GM18907 (cell line): ENCODE measurements around the gene SALL1.

Experiments used
- ATAC-seq: cut with Tn5 transposase; IDR thresholded peaks from one replicate; pipeline ENCODE4 v1.9.1; 2021; ENCODE audit warnings: mild to moderate bottlenecking, moderate library complexity; ENCODE audit not compliant: unreplicated experiment

Gene SALL1

DNA sequence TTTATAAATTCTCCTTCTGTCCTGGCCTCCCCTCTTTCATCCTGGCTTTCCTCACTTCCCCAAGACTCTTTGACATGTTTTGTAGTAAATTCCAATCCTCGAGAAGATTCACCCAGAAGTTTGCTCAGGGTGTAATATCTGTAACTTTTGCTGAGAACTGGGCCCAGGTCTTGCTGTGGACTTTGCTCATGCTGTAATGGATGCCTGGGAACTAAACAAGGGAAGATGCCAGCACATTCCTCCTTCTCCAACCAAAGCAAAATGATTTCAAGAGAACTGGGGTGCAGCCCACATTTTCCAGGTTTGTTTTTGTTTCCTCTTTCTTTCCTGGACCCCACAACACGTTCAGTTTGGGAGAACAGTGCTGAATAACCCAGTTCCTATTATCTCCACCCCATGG lies 6.6 kb upstream of the SALL1 start:
- no peak for ATAC-seq

DNA sequence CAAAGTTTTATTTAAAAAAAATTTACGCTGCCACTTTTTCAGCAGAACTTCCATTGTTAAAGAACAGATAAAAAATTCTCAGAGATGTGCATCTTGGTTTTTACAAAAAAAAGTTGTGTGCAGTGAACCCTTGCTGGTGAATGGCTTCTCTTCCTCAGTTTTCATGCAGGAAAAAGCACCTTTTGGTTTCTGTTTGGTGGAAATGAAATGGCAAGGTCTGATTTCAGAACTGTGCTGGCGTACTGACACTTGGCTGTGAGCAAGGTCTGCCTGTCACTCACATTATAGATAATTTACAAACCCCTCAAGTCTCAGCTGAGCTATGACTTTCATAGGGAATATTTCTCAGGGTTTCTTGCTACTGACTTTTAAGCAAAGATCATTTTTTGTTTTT lies 5.7 kb upstream of the SALL1 start:
- ATAC-seq = no peak

DNA sequence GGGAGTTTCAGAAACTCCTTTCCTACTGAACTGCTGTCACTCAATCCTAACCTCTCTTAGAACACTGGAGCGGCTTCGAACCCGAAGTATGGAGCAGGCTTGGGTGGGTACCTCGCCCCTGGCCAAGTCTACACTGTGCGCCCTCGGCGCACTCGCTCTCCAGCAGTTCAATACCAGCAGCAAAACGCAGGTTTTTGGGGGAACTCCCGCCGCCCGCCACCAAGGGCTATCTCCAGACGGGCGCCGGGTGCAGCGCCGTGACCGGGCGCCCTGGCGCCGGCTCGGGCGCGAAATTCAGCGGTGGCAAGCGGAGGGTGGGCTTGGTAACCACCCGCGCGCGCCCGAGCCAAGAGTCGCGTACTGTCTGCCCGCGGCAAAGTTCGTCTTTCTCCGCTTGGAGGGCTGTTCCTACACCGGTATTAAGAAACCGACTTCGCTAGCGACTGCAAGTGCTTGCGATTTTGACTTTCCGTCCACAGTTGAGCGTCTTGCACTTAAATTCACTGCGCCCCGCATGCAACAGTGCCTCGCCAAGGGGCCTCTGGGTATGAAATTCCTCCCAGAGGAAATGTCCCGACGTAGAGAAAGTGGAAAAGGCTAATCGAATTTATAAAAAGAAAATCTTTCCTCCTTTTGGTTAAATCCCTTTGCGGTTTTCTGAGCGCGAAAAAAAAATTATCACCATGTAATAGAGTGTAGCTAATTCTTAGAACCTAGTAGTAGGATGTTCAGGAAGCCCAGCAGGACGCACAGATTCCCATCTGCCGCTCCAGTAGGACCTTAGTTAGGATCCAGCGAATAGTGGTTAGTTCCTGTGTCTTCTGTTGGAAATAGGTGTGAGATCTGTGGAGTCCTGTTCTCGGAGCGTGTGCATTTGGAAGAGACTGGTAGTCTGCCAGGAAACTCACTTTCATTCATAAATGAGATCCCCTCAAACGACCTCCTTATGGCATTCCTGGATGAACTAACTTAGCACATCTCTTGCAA lies 5.0 kb upstream of the SALL1 start:
- ATAC-seq = no peak

DNA sequence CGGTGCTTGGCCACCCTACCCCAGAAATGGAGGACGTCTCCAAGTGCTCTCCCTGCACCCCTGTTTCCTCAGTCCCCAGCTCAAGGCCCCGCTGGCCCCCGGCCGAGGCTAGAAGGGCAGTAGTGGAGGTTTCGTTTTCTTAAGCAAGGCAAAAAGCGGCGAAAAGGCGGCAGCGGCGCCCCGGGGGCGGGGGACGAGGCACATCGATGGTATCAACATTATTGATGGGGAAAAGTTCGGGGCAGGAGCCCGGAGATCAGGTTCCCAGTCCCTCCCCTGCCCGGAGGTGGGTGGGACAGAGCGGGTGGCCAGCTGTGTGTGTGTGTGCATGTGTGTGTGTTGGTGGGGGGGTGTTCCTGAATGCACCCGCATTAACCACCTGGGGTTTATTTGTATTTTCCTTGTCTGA lies 4.1 kb upstream of the SALL1 start:
- no peak for ATAC-seq

DNA sequence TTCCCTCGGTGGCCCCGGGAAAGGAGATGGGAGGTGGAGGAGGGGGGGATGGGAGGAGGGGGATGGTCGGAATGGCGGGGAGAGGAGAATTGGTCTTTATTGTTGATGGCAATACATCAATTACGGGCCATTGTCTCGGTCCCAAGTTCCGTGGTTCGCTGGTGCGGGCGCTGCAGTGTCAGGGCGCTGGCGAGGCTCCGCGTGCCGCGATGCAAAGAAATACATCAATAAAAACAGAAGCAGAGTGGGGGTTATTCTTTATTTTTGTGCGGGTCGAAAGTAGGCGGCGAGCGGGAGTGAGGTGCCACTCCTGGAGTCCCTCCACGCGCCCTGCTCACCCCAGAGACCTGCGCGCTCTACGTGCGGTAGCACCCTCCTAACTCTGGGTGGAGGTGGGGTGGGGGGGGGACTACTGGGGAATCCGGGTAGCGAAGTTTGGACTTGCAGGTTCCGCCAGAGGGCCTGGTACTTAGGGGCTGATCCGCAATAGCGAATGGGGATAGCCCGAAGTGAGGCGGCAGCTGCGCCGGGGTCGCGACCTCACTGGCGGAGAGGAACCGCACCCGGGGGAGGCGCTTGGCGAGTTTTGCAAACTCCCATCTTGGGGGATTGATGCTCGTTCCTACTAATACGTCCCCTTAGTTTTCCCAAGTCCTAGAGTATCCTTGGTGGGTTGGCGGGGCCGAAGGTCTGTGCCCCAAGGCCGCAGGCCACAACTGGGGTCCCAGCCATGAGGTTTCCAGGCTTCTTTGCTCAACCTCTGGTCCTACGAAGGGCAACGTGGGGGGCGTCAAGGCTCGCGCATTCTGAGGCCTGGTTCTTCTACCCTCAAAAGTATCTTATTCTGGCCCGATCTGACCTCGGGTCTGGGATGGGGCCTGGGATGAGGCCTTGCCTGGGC lies 3.5 kb upstream of the SALL1 start:
- no peak for ATAC-seq

DNA sequence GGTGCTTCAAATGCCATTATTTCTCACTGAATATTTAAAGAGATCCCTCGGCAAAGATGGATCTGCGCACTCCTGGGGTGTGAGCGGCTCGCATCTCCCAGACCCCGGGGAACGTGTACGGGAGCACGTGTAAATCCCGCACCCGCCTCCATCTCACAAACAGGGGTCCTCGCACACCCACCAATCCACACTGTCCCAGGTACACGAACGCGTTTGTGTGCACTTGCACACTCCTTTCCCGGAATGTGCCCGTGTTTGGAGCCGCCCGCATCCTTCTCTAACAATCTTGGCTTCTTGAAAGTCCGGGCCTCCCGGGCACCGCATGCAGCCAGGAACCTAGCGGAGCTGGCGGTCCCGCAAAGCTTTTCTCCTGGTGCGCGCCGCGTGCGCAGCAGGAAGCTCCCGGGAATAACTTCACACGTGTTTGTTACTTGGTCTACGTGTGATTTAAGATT lies 2.5 kb upstream of the SALL1 start:
- ATAC-seq = no peak

DNA sequence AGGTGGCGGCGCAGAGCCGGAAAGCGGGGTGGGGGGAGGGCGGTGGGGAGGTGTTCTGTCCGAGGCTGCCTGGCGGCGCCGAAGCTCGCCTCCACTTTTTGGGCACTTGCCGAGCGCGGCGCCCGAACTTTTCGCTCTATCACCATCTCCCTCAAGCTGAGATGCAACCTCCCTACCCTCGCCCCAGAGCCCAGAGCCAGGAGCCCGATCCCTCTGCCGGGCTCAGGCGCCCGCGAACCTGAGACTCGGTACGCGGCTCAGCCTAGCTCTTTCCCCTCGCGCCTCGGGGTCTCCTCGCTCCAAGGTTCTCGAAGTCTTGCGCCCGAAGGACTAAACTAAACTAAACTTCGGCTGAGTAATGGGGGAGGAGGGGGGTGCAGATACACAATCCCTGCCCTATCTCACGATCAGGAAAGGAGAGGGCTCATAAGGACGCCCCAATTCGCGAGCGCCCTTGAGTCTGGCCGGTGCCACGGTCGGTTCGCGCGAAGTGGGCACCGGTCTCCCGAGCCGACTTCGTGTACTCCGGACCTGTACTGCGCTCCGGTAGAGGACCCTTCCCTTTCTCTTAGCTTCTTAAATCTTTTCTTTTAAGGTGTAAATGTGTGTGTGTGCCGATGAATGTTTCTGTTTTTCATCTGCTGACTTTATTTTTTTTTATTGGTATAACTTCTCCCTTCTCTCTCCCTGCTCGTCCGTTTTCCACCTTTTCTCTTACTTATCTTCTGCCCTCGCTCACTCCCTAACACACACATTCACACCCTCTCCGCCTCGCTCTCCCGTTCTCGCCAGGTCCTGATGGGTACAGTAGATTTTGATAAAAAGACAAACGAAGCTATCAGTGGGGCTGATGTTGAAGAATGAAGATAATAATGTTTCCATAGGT lies 1.9 kb upstream of the SALL1 start:
- ATAC-seq = no peak

DNA sequence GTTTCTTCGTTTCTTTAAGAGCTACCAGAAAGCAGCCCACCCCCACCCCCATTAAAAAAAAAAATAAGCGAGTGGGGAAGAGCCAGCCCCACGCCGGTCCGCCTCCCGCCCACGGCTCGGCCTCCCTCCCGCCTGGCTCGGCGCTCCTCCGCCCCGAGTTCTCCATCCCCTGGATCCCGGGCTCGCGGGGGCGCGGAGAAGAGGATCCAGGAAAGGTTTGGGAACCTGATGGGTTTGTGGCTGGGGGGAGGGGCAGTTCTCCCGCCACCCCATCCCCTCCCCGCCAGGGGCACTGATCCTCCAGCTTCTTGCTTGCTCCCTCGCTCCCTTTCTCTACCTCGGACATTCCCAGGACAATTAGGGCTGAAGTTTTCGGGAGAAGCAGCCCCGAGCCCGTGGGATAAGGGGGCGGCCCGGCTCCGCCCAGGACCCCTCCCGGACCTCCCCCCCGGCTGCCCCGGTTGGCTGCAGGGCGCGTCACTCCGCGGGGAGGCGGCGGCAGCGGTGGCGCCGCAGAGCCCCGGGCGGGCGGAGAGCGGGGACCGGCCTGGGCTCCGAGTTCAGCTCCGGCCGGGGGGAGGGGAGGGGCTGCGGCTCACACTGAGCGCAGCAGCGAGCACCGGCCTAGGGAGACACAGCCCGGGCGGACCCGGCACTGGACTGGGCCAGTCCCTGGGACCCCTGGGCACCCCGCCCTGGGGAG lies 1.0 kb upstream of the SALL1 start:
- ATAC-seq = no peak

DNA sequence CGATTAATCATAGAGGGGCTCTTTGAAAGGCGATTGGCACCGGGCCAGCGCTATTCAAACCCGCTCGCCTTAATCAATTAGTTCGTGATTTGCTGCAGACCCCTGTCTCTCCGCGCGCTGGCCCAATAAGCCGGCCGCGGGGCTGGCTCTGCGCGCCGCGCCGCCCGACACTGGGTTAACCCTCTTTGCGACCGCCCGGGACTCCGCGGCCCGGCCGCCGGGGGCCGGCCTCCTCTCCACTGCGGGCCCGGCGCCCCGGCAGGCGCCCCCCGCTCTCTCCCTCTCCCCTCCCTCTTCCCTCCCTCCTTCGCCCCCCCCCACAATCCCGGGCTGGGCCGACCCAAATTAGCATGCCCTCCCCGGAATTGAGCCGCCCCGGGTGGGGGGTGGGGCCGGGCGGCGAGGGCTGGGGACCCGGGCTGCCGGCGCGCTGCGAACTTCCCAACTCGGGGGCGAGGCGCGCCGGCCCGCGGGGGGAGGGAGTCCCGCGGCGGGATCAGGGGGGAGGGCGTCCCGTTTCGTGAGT lies 428 bp upstream of the SALL1 start:
- ATAC-seq = no peak

DNA sequence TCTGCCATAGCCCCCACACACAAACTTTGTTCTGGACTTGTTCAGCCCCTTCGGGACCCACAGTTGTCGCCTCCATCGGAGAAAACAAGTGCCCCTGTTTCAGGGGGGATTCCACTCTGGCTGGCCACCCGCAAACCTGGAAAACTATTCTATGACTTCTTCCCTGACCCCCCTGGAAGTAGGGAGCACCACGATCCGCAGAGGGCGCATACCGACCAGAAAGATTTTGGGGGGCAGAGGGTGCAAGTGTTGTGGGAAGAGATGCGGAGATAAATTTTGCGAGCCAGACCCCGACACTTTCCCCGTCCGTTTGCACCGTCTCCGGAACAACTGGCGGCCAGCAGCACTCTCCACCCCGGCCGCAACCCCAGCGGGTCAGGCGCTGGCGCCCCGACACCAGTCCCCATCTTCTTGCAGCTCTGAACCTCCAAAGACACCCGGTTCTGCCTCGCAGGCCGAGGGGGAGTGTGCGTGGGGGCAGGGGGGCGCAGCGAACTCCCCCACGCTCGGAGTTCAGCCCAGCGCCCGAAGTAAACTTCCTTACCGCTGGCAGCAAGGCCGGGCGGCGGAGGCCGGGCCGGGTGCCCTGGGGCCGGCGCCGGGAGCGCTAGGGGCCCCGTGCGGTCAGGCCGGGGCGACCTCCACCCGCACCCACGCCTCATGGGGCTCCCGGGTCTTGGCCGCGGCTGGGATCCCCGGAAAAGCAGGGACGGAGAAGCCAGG lies 744 bp downstream of the SALL1 start:
- ATAC-seq = no peak

DNA sequence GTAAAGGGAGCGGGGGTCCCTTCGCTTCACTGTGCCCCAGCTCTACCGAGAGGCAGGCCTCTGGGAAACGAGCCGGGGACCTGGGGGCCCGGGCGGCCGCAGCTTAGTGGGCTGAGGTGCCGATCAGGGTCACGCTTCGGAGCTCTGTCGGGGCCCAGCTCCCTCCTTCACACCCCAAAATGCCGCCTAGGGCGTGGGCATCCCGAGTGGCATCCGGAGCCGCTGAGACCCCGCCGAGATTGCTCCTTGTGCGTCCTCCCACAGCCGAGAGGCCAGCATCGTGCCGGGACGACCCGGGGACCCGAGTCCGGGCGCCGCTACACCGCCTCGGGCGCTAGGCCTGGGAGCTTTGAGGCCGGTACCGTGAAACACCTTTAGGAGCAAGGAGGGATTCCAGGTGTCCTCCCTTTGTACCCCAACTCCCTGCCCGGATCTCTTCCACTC lies 1.3 kb downstream of the SALL1 start:
- no peak for ATAC-seq

DNA sequence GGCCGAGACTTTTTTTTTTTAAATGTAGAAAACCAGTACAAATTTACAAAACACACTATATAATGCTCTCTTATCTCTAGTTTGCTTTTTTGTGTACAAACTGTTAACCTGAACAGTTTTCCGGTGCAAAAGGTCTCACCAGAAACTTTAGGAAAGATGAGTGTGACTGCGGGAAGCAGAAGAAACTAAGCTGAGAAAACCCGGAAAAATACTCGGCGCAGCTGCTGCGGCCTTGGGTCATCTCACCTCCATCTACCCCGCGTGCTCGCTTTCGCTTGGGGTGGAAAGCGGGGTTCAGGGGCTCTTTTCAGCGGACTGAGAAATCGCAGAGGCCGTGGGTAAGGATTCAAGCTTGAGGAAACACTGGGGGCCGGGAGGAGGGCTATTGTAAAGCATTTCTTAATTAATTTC lies 1.8 kb downstream of the SALL1 start:
- no peak for ATAC-seq

DNA sequence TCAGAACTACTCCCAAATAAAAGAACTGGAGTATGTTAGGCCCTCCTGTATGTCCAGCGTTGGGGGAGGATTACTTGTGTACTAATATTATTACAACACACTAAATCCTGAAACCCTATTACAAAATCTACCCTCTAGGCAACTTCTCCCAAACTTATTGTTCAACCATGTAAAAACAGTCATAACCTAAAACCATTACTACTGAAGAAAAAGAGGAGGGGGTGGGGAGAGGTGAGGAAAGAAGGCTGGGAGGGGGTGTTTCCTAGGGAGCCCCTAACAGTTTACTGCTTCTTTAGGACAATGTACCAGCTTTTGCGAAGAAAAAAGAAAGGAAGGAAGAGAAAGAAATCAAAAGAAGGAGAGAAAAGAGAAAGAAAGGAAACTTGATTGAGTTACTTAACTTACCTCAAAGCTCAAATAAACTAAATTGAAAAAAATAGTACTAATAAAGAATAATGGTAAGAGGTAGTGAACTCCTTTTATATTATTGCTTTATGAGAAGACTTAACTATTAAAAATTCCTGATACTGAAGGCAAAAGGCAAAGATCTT lies 2.3 kb downstream of the SALL1 start:
- ATAC-seq = no peak

DNA sequence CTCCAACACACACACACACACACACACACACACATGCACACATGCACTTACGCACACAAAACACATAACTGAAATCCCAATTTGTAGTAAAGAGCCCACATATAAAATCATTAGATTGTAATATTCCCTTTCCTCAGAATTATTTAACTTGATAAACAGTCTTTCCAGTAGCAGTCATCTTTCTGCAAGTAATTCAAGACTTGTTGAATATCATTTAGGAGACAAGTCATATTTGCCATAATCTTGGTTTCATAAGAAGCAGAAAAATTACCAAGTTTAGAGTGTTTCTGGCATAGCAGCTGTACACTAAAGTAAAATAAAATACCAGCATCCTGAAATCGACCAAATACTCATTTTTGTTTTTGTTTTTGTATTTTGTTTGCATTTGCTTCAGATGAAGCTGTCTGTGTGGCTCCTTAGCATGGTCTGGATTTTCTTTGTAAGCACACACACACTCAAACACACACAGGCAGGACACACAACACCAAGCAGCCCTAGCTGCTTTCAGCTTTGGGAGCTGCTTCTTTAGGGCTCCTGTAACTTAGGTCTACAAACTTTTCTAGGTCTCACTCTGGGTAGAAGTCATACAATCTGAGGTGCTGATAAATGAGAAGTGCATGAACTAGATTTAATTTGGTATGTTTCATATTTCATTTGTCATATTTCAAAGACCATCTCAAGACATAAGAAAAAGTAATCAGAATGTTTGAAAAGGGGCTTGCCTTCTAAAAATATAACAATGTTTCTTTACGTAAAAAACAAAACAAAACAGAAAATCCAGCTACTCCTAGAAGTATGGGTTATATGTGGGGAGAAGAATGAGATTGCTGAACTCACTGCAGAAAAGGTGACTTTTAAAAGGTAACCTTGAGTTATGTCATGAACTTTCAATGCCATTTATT lies 3.0 kb downstream of the SALL1 start:
- ATAC-seq = no peak

DNA sequence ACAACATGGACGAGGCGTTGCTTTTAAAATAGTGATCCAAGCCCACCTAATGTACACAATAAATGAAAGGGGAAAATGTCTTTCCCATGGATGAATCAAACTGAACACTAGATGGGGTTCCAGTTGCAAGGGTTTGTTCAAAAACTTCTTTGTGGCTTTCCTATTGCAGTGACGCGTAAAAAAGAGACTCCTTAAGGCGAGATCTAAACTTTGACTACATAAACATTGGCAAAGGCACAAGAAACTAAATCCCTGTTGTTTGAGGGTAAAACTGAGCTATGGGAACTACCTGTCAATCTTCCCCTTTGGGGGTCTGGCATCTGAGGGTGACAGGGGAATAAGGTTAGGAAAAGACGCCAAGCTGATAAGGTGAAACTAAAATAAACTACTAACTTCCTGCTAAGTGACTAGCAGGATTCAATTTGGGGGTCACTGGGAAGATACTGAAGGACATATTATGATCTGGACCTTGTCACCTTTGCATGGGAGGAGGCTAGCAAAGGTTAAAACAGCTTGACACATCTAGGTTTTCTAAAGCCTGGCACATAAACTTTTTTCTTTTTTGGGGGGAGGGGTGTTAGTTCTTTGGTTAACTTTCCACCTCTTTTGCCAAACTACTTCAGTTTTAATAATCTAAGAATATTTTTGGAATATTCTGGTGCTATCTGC lies 4.7 kb downstream of the SALL1 start:
- no peak for ATAC-seq

DNA sequence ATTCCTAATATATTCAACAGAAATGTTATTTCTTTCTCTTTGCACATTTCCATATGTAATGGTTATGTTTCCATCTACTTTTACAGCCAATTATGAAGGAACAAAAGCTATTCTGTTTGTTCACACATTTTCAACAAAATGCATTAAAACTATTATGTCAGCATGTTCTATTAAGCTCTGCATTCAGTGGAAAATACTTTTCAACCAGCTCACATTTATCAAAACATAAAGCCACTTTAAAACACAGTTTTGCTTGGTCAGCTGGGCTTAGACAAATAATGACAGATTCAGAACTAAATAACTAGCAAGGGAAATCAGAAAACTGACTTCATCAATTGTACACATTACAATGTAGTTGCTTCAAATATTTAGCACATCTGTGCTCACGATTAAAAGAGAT lies 6.9 kb downstream of the SALL1 start:
- no peak for ATAC-seq
